ENCODE results near the gene CEP68. TPM values are rescaled to one million over a fixed set of nuclear protein-coding genes. Genes with fewer than 3 reads are reported as not detected.
A peak's percentile ranks its signal among the peaks of the same experiment; 100 is the strongest.

The CEP68 gene
- total RNA-seq, 2 experiments from 2014 or later = 6.0 to 6.3 TPM

- Mint-ChIP-seq H3K27me3 (no peaks in the 10 kb centered on the region), H3K4me1 (ENCODE audit: low read depth) (peaks cover 26% of the 10 kb centered on the region), H3K36me3 (ENCODE audit: low read depth) (no peaks in the 10 kb centered on the region), H3K4me3 (no peak overlapping the region), H3K9me3 (no peaks in the 10 kb centered on the region), H3K27ac (no peak overlapping the region)
- ChIA-PET POLR2A (interaction anchor here (0.9 kb wide), 1 partner anchor 13 kb away, joined by 4 read pairs; no protein-coding TSS in a partner anchor), CTCF (interaction anchor here (0.9 to 19.6 kb wide), 7 partner anchors 9 to 141 kb away, joined by 3 to 237 read pairs (median 4); no protein-coding TSS in a partner anchor)
- intact Hi-C loops (cut with micrococcal nuclease) = no loop called here
- no peak for TF ChIP-seq CTCF (IDR thresholded peaks at IDR 0.05)
- DNase-seq = no peak
- no peak for ATAC-seq
Observed at GRCh38 chr2:65030476-65031332, 25.5 kb upstream of the CEP68 start.

GRCh38 chr2:65031341-65032018 lies 24.7 kb upstream of the CEP68 start:
- ATAC-seq (peak; percentile 31), DNase-seq (no peak)
- Mint-ChIP-seq H3K9me3 (no peaks in the 10 kb centered on the region), H3K36me3 (ENCODE audit: low read depth) (no peaks in the 10 kb centered on the region), H3K27ac (no peak overlapping the region), H3K27me3 (no peaks in the 10 kb centered on the region), H3K4me3 (no peak overlapping the region), H3K4me1 (ENCODE audit: low read depth) (peaks cover 23% of the 10 kb centered on the region)
- intact Hi-C loops (cut with micrococcal nuclease) = loop anchor here (2.0 kb wide), 1 partner anchor 113 kb away; no protein-coding TSS in a partner anchor
- no peak for TF ChIP-seq CTCF (IDR thresholded peaks at IDR 0.05)
- ChIA-PET POLR2A (interaction anchor here (0.6 kb wide), 1 partner anchor 87 kb away, joined by 3 read pairs; no protein-coding TSS in a partner anchor), CTCF (interaction anchor here (0.9 to 19.6 kb wide), 7 partner anchors 9 to 142 kb away, joined by 3 to 237 read pairs (median 4); no protein-coding TSS in a partner anchor)

- POLR2A ChIA-PET = interaction anchor here (0.6 kb wide), 1 partner anchor 87 kb away, joined by 3 read pairs; no protein-coding TSS in a partner anchor
- intact Hi-C loops (cut with micrococcal nuclease) = loop anchor here (2.0 kb wide), 1 partner anchor 113 kb away; no protein-coding TSS in a partner anchor
- no peak overlapping the region for H3K4me3 Mint-ChIP-seq
Observed at GRCh38 chr2:65032019-65032975, 23.9 kb upstream of the CEP68 start.

More at GRCh38 chr2:65032019-65032975, 23.9 kb upstream of the CEP68 start:
- CTCF ChIA-PET = interaction anchor here (1.1 to 19.6 kb wide), 8 partner anchors 8 to 112 kb away, joined by 3 to 237 read pairs (median 4); no protein-coding TSS in a partner anchor
- Mint-ChIP-seq H3K9me3 (no peaks in the 10 kb centered on the region), H3K27ac (peak overlapping the region; percentile 8), H3K36me3 (ENCODE audit: low read depth) (no peaks in the 10 kb centered on the region), H3K27me3 (no peaks in the 10 kb centered on the region), H3K4me1 (ENCODE audit: low read depth) (peaks cover 23% of the 10 kb centered on the region)
- TF ChIP-seq CTCF (IDR thresholded peaks at IDR 0.05) = no peak
- DNase-seq (no peak), ATAC-seq (peak; percentile 57)

All from activated CD8-positive, alpha-beta T cell treated with anti-CD3 and anti-CD28 coated beads for 36 hours (primary cell).